ENCODE results near the gene CCDC134.

CCDC134 gene

GRCh38 chr22:41782316-41782715 lies 18.2 kb upstream of the CCDC134 start:
- peak in 1 of 10 donors; percentile 3 for DNase-seq
- intact Hi-C loops (cut with DNase I): no loop called here

DNA sequence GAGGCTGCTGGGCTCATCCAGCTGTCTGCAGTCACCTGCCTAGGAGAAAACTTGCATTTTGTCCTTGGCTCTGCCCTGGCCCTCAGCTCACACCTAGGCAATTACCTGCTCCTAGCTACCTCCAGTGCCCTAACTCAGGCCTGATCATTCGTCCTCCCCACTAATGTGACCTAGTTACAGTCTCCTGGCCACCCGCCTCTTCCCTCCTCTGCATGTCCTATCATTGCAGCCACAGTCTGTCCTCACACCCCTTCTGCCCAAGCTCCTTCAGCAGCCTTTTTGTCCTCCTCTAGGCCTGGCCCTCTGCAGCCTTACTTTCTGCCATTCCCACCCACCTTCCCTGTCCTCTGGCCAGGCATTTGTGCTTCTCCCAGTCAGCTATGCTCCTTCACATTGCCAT lies 17.7 kb upstream of the CCDC134 start:
- intact Hi-C loops (cut with DNase I): no loop called here
- peak in 1 of 10 donors; percentile 33 for DNase-seq

- intact Hi-C loops (cut with DNase I): no loop called here
- DNase-seq: peak in 1 of 10 donors; percentile 5
Observed at GRCh38 chr22:41787331-41787730, 13.1 kb upstream of the CCDC134 start.

- intact Hi-C loops (cut with DNase I): no loop called here
- no peak for DNase-seq
Observed at GRCh38 chr22:41793871-41794270, 6.6 kb upstream of the CCDC134 start.

GRCh38 chr22:41798736-41799135 lies 1.7 kb upstream of the CCDC134 start:
- DNase-seq: peak in 1 of 10 donors; percentile 5
- intact Hi-C loops (cut with DNase I): no loop called here

- peak in 8 of 10 donors; percentile 20 to 88 (median 33) for DNase-seq
- intact Hi-C loops (cut with DNase I): loop anchor here (2.0 to 10.0 kb wide), 2 partner anchors 35 to 105 kb away; partner anchors contain the start of gene MEI1
Observed at GRCh38 chr22:41799486-41800347, 762 bp upstream of the CCDC134 start.

DNA sequence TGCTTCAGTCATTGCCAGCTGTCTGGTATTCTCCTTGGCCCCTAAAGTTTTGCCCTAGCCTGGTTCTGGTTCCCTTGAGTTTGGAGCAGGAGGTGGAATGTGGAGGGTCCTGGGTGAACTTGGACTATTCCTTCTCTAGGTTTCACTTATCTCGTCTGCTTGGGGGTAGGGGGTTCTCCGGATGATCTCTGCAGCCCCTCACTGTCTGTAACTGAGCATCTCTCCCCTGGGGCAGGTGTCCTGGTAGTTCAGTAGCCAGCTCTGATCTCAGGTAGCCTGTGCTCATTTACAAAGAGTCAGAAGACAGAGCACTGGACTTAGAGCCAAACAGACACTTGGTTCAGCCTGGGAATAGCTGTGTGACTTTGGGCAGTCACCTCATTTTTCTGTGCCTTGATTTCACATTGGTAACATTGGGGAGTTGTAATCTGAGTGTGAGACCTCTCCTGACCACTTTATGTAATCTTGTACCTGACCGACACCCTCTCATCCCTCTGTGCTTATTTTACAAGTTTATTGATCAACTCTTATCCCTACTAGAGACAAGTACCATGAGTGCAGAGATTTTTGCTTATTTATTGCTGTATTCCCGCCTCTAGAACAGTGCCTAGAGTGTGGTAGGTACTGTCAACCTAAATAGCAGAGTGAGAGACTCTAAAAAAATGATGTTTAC lies 804 bp downstream of the CCDC134 start:
- DNase-seq: no peak
- intact Hi-C loops (cut with DNase I): loop anchor here (2.0 to 10.0 kb wide), 2 partner anchors 34 to 106 kb away; partner anchors contain the start of gene MEI1

DNA sequence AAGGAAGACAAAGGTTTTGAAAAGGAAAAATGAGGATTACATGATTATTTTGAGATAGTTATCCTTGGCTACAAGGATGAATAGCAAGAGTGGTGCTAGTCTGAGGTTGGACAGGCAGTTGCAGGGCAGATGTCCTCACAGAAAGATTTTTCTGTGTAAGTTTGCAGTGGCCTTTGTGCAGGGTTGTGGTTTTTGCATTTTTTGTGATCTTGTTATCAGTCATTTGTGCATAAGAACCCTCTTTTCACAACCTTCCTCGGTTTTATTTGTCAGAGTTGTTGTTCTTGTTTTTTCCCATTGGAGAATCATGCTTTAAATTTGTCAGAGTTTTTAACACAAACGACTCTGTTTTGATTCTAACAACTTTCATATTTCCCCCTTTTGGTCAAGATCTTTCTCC lies 1.4 kb downstream of the CCDC134 start:
- DNase-seq: no peak
- intact Hi-C loops (cut with DNase I): loop anchor here (2.0 to 10.0 kb wide), 2 partner anchors 33 to 107 kb away; partner anchors contain the start of gene MEI1

DNA sequence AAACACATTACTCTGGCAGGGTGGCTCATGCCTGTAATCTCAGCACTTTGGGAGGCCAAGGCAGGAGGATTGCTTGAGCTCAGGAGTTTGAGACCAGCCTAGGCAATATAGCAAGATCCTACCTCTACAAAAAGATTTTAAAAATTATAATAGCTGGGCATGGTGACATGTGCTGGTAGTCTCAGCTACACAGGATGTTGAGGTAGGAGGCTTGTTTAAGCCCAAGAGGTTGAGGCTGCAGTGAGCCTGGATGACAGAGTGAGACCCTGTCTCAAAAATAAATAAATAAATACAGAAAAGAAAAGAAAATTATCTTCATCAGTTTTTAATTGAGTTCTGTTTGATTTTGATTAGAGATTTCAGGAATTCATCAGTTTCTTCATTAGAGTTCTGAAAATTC lies 5.2 kb downstream of the CCDC134 start:
- DNase-seq: peak in 1 of 10 donors; percentile 4
- intact Hi-C loops (cut with DNase I): loop anchor here (10.0 kb wide), 1 partner anchor 111 kb away; the partner anchor contains the start of gene MEI1

DNA sequence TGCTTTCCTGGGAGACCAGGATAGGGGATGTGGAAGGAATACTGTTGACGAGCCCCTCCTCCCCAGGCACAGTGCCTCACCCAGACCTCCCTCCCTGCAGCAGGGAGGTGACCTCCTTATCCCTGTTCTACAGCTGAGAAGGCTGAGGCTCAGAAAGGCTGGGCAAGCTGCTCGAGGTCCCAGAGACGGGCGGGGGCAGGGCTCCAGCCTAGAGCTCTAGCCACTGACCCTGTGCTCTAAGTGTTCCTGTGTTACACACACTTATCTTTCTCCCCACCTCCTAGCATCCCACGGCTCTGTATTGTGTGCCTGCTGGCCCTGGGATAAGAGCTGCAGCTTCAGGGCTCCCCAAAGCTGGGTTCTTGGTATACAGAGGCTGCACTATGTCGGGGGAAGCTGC lies 7.9 kb downstream of the CCDC134 start:
- intact Hi-C loops (cut with DNase I): loop anchor here (10.0 kb wide), 1 partner anchor 114 kb away; the partner anchor contains the start of gene MEI1
- peak in 2 of 10 donors; percentile 4 to 43 for DNase-seq

GRCh38 chr22:41810022-41810421 lies 9.5 kb downstream of the CCDC134 start:
- intact Hi-C loops (cut with DNase I): no loop called here
- peak in 1 of 10 donors; percentile 52 for DNase-seq

DNA sequence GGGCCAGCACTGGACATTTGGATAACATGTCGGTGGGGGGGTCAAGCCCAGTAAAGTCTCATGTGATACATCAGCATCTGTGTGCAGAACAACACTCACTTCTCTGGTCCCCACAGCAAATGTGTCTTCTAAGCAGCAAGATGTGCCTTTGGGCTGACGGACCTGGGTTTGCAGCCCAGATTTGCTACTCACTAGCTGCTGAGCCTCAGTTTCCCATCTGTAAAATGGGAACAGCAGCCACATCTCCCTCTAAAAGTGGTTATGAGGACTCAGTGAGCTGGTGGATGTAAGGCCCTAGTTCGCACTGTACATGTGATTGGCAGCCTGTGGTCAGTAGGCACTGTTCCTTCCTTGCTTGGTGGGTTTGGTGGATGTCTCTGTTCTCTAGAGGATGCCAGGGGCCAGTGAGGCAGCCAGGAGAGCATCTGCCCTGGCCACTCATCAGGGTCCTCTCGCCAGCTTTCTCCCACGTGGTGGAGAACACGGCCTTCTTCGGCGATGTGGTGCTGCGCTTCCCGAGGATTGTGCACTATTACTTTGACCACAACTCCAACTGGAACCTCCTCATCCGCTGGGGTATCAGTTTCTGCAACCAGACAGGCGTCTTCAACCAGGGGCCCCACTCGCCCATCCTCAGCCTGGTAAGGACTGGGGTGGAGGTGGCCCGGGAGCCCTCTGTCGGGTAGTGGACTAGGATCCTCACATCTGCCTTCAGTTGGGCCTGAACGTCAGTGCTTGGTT lies 12.5 kb downstream of the CCDC134 start:
- intact Hi-C loops (cut with DNase I): no loop called here
- DNase-seq: peak in 1 of 10 donors; percentile 79

- intact Hi-C loops (cut with DNase I): no loop called here
- DNase-seq: peak in 1 of 10 donors; percentile 66
Observed at GRCh38 chr22:41813726-41814410, 13.4 kb downstream of the CCDC134 start.

- intact Hi-C loops (cut with DNase I): no loop called here
- DNase-seq: no peak
Observed at GRCh38 chr22:41815716-41816115, 15.2 kb downstream of the CCDC134 start.

DNA sequence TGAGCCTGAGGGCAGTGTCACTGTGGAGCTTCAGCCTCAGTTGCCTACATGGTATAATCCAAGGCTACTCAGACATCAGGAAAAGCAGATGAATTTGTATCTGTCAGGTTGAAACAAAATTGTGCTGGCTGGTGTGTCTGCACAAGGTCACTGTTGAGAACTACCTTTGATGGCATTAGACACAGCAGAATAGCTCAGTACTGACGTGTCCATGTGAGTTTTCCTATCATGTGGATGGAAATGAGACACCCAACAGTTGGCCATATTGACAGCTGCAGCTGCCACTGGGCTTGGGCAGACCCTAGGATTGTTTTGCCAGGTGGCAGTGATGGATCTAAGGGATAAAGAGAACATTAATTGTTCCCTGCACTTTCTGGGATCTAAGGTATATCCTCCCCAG lies 15.8 kb downstream of the CCDC134 start:
- peak in 1 of 10 donors; percentile 5 for DNase-seq
- intact Hi-C loops (cut with DNase I): no loop called here

- no peak for DNase-seq
- intact Hi-C loops (cut with DNase I): no loop called here
Observed at GRCh38 chr22:41816871-41817270, 16.4 kb downstream of the CCDC134 start.

DNA sequence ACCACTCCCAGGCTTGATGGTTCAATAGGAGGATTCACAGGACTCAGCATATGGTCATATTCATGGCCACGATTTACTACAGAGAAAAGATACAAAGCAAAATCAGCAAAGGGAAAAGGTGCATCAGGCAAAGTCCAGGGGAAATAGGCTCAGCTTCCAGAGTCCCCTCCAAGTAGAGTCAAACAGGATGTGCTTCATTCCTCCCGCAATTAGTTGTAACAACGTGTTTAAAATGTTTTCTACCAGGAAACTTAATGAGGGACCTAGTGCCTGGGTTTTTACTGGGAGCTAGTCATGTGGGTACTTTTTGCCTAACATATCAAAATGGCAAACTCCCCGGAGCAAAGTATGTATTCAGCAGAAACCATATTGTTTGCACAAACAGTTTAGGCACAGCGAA lies 17.5 kb downstream of the CCDC134 start:
- DNase-seq: no peak
- intact Hi-C loops (cut with DNase I): no loop called here

GRCh38 chr22:41818596-41818995 lies 18.1 kb downstream of the CCDC134 start:
- DNase-seq: peak in 1 of 10 donors; percentile 14
- intact Hi-C loops (cut with DNase I): no loop called here

- intact Hi-C loops (cut with DNase I): no loop called here
- DNase-seq: peak in 1 of 10 donors; percentile 30
Observed at GRCh38 chr22:41819257-41819656, 18.8 kb downstream of the CCDC134 start.

DNA sequence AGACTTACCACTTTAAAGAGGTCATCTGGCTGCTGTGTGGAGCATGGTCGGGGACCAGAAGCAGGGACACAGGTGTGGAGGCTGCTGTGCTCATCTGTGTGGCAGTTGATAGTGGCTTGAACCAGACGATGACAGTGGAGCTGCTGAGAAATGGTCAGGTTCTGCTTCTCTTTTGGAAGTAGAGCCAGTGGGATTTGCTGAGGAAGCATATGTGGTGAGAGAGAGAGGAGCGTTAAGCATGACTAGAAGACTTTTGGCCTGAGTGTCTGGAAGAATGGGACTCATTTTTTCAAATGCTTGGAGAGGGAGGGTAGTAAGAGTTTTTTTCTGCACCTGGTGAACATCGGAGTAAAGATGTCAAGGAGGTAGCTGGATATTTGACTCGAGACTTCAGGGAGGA lies 20.0 kb downstream of the CCDC134 start:
- peak in 2 of 10 donors; percentile 20 to 35 for DNase-seq
- intact Hi-C loops (cut with DNase I): no loop called here

All from posterior cingulate gyrus (tissue), 11 donors.